Mammary epithelial cell (primary cell): ENCODE data around the gene NPY1R.

Experiments
- CTCF ChIP-seq, 2 donors: IDR thresholded peaks in 1 of 2; conservative IDR thresholded peaks in 1 of 2; 2 replicates each; pipeline ENCODE4 v1.5.1; 2011 to 2012; ENCODE audit warnings: inconsistent platforms in 2 of 2, low read length in 2 of 2, mild to moderate bottlenecking in 2 of 2, control low read depth in 1 of 2, low read depth in 1 of 2; ENCODE audit not compliant: insufficient read depth in 1 of 2; ENCODE audit errors: extremely low read depth in 1 of 2
- EZH2 ChIP-seq: IDR thresholded peaks from 2 replicates; pipeline ENCODE4 v1.6.1; 2012; ENCODE audit warnings: low read length, inconsistent platforms, borderline replicate concordance

- no peak for TF ChIP-seq CTCF (conservative IDR thresholded peaks at IDR 0.05 in 1 of 2, IDR thresholded peaks at IDR 0.05 in 1 of 2; ENCODE audit: extremely low read depth in 1 of 2, insufficient read depth in 1 of 2, low read depth in 1 of 2, low read length in 2 of 2)
- TF ChIP-seq EZH2 = no peak
Observed at GRCh38 chr4:163367651-163368050, 35.3 kb upstream of the NPY1R start.
